HG02840 (cell line): Measurements from ENCODE around the gene UBE2E2.

Experiments
- ATAC-seq: cut with Tn5 transposase; IDR thresholded peaks from one replicate; pipeline ENCODE4 v1.9.1; 2021; ENCODE audit warnings: mild to moderate bottlenecking, moderate library complexity, moderate number of reproducible peaks; ENCODE audit not compliant: unreplicated experiment, low FRiP score

The UBE2E2 gene

DNA sequence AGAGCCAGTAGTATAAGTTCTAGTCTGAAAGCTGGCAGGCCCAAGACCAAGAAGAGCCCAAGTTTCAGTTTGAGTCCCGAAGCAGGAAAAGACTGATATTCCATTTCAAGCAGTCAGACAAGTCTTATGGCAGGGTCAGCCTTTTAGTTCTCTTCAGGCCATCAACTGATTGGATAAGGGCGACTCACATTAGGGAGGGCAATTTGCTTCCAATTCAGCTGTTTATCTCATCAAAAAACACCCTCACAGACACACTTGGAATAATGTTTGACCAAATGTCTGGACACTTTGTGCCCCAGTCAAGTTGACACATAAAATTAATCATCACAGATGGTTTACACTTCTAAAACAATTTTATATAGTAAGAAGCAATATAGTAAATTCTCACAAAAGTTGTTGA, 69.7 kb downstream of the UBE2E2 start:
- ATAC-seq, result no peak

DNA sequence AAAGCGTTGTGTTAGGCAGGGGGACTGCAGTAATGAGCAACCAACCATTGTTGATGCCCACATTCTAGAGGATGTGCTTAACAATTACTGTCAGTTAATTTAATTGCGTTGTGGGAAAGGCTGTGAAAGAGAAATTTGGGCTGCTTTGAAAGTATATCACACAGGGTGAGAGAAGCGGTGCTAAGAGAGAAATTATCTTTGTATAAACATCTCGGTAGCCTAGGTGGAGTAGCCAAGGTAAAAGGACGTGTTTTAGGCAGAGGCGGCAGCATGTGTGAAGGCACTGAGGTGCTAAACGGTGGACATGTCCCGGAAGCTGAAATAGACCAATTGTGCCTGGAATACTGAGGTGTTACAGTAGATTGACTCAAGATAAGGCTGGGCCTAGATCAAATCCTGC, 71.9 kb downstream of the UBE2E2 start:
- ATAC-seq, result no peak

DNA sequence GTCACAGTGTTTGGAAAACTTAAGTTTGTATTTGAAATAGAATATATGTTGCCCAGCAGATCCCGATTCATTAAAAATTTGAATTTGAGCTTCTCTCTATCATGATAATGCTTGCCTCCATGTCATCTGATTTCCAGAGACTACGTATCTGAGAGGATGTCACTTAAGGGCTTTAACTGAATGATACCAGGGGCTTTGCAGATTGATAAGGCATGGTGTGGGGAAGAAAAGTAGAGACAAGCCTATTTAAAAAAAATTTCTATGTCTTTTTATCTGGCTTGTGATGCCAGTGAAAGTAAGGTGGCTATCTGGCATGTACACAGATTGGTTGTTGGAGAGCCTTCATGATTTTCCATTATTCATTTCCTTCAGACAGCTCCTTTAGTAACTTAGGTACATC, 72.7 kb downstream of the UBE2E2 start:
- ATAC-seq, result no peak

DNA sequence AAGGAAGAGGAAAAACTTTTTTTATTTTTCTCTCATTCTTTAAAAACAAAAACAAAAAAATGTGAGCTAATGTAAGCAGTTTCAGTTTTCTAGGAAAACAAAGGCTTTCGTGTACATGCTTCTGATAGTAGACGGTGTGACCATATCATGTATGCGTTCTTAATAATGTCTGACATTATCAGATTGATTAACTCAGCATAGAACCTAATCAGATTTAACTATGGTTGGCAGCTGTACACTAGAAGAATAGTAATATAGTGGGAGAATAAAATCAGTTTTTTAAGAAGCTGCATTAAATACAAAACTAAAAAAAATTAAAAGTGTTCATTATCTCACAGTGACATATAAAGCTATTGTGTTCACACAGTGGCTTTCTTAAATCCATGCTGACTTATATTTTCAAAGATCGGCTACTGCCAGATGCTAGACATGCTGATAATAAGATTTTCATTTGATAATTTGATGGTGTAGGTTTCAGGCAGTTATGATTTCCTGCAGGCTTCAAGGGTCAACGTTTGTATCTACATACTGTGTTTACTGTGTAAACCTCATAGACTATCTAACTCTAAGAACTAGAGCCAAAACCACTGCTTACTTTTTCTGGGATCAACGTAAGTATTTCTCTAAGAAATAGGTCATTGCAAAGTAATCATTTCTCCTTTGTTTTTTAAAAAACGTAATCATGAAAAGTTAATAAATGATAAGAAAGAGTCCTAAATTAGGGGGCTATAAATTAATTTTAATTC, 74.0 kb downstream of the UBE2E2 start:
- no peak for ATAC-seq

DNA sequence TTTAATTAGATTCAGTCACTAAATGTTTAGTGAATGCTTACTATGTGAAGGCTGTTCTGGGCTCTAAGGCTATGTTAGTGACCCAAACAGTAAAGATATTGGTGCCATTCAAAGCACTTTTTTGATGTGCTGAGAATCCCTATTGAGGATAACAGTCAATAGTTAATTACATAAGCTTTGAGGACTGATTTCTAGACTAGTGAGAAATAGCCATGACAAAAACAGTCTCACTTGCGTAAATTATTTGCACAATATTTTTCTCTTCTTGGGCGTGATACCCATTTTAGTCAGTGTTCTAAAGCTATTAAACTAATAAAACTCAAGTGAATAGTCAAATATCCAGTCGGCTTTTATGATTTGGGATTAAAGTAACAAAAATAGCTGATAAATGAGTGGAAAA, 74.6 kb downstream of the UBE2E2 start:
- no peak for ATAC-seq

DNA sequence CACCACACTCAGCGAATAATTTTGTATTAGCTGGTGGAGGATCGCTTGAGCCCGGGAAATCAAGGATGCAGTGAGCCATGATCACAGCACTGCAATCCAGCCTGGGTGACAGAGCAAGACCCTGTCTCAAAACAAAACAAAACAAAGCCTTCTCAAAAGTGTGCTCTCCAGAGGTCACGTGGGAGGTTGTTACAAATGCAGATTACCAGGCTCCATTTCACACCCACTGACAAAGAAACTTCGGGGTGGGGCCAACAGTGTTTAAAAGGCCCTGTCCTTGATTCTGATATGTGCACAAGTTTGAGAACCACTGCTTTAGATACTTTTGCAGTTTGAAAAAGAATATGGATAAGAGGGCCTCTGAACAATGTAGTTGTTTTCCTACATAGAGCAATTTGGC, 80.5 kb downstream of the UBE2E2 start:
- ATAC-seq, result no peak

DNA sequence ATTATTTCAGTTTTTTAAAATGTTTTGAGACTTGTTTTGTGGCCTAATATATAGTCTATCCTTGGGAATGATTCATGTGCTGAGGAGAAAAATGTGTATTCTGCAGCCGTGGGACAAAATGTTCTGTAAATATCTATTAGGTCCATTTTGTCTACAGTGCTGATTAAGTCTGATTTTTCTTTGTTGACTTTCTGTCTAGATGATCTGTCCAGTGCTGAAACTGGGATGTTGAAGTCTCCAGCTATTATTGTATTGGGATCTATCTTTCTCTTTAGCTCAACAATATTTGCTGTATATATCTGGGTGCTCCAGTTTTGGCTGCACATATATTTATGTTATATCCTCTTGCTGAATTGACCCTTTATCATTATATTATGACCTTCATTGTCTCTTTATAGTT, 85.2 kb downstream of the UBE2E2 start:
- no peak for ATAC-seq

DNA sequence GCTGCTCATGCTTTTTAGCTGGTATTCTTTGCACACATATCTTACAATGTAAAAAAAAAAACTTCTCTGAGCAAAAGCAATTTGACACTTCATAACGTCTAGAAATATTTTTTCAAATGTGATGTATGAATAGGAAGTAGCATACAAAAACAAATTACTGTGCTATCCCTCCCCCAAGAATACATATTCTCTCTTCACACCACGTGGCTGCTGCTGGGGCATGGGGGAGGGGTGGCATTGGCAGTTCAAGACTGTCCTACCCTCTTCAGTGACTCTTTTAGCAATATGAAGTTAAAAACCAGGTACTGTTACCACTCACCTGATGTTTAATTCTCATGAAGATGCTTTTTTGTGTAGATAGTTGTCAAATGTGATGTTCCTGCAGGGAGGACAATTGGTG, 85.6 kb downstream of the UBE2E2 start:
- ATAC-seq, result no peak

DNA sequence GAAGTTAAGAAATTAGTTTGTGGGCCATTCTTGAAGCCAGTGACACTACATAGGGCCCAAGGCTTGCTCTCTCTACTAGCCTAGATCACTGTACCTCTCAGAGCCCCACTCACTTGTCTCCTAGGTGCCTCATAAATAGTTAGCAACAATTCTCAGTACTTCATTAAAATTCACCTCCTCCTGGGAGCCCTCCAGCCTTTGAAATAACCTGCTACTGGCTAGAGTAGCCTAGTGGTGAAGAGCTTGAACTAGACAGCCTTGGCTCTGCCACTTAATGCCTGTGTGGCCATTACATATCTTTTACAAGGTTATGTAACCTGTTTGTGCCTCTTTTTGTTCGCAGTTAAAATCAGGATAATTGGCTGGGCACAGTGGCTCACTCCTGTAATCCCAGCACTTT, 89.3 kb downstream of the UBE2E2 start:
- ATAC-seq, result no peak

DNA sequence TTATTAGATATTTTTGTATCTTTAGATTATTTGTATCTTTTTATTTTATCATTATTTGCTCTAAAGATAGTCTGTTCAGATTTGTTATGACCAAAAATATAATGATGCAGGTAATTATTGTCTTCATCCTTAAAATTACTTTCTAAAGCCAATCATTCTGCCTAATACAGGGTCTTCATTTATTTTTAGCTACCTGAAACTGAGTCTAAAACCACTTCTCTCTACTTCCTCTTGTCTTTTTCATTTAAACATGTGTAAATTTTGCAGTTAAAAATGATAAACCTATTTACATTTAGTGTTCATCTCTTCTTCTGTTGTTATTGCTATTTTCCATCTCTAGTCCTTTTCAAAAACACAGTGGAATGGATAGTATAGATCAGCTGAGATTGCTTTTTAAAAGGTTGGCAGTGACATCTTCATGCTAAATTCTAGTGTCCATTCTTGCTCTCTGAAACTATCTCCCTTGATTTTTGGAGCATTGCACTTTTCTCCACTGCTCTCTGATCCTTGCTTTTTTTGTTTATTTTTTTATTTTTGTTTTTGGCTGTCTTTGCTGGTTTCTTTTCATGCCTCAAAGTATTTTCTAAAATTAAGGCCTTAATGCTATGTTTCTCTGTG, 91.8 kb downstream of the UBE2E2 start:
- no peak for ATAC-seq

DNA sequence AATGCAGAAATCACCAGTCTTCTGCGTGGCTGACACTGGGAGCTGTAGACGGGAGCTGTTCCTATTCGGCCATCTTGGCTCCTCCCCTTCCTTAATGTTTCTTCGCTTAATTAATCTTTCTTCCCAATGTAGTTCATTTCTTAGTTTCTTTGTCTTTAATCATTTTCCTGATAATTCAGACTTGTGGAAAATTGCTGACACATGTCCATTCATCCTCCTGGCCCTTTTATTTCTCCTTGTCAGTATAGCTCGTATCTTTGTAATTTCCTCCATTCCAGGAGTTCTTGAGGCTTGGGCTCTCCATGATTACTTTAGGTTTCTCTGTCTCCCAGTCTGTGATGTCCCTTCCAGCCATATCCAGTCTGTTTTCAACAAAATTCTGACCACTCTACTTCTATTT, 98.7 kb downstream of the UBE2E2 start:
- ATAC-seq, result no peak

DNA sequence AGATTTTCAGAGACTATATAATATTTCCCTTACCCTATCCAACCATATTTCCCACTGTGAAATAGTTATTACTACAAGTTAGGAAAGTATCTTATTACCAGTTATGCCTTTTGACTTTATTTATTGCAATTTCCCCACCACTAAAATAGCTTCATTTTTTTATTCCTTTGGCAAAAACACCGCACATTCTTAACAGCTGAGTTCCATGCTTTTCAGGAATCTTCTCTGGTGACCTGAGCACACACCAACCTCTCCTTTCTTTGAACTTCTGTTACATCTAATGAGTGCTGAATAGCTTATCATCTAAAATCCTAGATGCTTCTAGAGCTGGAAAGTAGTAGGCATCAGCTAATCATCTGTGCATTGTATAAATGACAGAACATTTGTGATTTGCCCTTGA, 99.1 kb downstream of the UBE2E2 start:
- ATAC-seq, result no peak

DNA sequence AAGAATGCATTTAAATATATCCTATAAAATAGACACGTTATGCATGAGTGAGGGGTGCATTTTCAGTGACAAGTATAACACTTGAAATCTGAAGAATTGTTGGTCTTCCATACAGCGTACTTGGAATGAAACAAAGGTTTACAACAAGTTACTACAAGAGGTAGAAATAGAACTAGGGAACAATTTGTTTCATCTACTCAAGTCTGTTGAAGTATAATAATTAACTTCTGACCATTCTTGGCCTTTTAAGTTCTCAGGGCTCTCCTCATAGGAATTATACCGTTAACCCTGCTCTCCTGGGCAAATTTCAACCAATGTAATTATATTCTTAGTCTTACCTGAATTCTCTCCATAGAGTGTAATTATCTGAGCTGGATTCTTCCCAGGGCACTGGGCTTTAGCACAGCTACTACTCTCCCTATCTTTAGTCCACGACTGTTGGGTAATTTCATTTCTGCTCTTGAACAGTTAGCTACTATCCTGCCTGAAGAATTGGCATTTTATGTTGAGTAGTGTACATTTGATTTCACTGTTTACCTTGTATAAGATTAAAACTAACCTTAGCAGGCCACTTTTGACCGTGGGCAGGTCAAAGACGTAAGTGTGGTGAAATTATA, 100.6 kb downstream of the UBE2E2 start:
- ATAC-seq, result no peak

DNA sequence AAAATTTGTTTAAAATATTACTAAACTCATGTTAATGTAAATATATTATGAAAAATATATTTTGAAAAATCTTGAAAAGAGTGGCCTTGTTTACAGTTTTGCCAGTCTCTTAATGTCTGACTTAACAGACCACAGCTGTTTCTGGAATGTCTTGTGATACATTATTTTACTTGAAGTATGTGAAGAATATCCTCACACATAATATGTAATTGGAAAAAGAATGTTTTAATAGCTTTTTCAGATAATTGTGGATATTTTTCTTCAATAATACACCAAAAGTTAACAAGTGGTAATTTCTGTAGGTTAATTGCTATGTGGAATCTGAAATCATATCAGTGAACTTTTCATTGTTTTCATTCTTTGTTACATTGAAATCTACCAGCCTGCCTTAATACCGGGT, 101.3 kb downstream of the UBE2E2 start:
- no peak for ATAC-seq

DNA sequence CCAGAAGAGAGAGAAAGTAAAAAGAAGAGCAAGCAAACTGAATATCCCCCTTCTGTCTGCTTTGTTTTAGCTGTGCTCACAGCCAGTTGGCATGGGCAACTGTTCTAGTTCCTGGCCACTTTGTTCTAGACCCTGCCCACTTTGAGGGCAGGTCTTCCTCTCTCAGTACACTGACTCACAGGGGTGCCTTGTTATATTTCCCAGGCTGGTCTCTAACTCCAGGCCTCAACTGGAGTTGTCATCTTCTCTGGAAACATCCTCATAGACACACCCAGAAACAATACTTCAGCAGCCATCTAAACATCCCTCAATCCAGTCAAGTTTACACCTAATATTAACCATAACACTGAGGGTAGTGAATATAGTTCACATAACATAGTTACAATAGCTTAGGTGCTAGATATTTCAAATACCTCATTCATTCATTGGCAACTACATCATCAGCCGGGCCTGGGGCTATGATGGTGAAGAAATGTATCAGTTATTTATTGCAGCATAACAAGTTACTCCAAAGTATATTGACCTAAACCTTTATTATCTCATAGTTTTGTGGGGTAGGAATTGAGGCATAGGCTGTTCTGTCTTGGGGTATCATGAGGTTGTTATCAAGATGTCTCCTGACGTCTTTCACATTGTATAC, 106.0 kb downstream of the UBE2E2 start:
- no peak for ATAC-seq

DNA sequence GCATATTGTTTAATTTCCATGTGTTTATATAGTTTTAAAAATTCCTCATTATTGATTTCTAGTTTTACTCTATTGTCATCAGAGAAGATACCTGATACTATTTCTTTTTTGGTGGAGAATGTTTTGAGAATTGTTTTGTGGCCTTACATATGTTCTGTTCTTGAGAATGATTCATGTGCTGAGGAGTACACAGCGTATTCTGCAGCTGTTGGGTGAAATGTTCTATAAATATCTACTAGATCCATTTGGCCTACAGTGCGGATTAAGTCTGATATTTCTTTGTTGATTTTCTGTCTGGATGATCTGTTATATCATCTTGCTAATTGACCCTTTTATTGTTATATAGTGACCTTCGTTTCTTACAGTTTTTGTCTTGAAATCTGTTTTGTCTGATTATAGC, 109.7 kb downstream of the UBE2E2 start:
- ATAC-seq, result no peak

DNA sequence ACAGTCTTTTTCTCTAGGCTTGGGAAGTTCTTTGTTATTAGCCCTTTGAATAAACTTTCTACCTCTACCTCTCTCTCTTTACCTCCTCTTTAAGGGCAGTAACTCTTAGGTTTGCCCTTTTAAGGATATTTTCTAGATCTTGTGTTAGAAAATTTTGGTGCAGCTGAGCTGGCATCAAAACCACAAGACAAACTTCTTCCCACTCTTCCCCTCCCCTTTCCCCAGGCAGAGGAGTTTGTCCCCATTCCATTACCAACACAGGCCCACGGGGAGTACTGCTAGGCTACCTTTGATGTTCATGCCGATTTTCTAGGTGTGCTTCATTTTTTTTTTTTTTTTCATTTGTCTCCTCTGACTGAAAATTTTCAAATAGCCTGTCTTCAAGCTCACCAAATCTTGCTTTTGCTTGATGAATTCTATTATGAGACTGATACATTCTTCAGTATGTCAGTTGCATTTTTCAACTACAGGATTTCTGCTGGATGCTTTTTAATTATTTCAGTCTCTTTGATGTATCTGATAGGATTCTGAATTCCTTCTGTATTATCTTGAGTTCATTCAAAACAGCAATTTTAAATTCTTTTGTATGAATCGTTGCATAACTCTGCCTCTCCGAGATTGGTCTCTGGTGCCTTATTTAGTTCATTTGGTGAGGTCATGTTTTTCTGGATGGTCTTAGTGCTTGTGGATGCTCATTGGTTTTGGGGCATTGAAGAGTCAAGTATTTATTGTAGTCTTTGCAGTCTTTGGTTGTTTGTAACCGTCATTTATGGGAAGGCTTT, 112.0 kb downstream of the UBE2E2 start:
- ATAC-seq, result no peak

DNA sequence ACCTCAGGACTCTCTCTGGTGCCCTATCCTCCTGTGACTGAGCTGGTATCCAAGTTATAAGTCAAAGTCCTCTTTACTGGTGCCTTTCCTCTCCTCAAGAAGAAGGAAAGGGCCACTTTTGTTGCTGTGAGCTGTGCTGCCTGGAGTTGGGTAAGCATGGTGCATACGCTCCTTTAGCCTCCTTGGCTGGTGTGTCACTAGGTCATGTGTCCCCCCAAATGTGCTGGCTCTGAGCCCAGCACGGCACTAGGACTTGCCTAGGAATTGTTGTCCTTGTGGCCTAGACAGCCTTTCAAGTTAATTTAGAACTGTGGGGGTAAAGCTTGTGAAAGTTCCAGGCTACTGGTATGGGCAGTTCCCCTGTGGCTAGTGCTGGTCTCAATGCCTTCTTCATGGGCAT, 113.8 kb downstream of the UBE2E2 start:
- no peak for ATAC-seq

DNA sequence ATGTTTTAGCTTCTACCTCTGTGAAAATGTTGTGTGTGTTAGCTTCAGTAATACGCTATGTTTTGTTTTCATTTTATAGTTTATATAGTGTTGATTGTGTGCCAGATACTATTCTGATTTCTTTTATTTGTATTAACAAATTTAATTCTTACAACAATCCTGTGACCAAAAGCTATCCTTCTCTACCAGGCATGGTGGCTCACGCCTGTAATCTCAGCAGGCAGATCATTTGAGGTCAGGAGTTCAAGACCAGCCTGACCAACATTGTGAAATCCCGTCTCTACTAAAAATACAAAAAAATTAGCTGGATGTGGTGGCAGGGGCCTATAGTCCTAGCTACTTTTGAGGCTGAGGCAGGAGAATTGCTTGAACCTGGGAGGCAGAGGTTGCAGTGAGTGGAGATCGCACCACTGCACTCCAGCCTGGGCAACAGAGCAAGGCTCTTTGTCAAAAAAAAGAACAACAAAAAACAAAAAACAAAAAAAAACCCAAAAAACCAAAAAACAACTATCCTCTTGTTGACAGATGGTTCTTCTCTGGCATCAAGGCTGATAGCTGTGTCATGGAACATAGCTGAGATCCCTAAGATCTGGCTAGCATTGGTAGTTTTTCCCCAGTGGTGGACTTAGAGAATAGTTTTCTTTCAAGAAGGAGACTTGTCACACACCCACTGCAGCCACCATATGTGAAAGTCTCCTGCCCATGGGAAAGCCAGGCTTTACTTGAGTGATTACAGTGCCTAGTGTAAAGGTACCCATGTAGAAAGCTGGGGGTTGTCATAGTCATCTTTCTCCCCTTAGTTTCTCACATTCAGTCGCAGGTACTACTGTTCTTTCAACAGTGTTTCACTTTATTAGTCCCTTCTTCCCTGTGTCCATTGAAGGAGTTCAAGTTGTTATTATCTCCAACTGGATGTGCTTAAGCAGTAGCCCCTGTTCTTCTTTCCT, 116.5 kb downstream of the UBE2E2 start:
- no peak for ATAC-seq
